ENCODE measurements around the gene PRLR. TPM values are rescaled to one million over a fixed set of nuclear protein-coding genes. Genes with fewer than 3 reads are reported as not detected.

PRLR gene
- total and polyA plus RNA-seq, 2 of the 13 experiments (the other 11 are each of a cell fraction or from before 2014, with no cell fraction given), result 12.2 to 13.3 TPM

DNA sequence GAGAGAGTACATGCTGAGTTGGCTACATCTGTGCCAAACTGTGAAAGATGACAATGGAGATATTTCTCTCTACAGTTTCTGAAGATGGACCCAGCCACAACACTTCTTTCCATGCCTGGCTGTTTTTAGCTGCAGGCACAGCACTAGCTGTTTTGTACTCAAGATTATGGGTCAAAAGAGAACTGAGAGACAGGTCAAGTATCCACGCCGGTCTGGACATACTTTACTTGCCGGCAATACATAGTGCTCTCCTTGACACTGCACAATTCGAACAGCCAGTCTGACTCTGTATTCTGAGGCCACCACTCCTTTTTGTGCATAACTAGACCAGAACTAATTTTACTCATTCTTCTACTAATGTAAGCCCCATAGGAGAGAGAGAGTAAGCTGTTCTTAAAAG is 2.6 kb downstream of the PRLR start (continued):
- TF ChIP-seq TRIM24 (CRISPR knock-in tag; IDR thresholded peaks at IDR 0.05), result no peak
- TF ChIP-seq ZNF646 (CRISPR knock-in tag; IDR thresholded peaks at IDR 0.05), result no peak
- TF ChIP-seq RXRB (CRISPR knock-in tag; IDR thresholded peaks at IDR 0.05; ENCODE audit: borderline replicate concordance), result no peak
- TF ChIP-seq FLYWCH1 (CRISPR knock-in tag; IDR thresholded peaks at IDR 0.05), result no peak
- TF ChIP-seq ZNF260 (CRISPR knock-in tag; IDR thresholded peaks at IDR 0.05; ENCODE audit: borderline replicate concordance, low read depth), result no peak
- TF ChIP-seq KMT2A (CRISPR knock-in tag; IDR thresholded peaks at IDR 0.05), result no peak
- TF ChIP-seq ZNF33B (CRISPR knock-in tag; IDR thresholded peaks at IDR 0.05), result no peak
- no peak for TF ChIP-seq ARNT (IDR thresholded peaks at IDR 0.05)
- no peak for TF ChIP-seq SNAPC2 (CRISPR knock-in tag; IDR thresholded peaks at IDR 0.05)
- TF ChIP-seq ZNF777 (CRISPR knock-in tag; IDR thresholded peaks at IDR 0.05), result no peak
- TF ChIP-seq RBM22 (optimal IDR thresholded peaks at IDR 0.05; ENCODE audit: low read length), result no peak
